Panc1 (cell line): ENCODE data around the gene SHOX. TPM values are rescaled to one million over a fixed set of nuclear protein-coding genes. Genes with fewer than 3 reads are reported as not detected.

Experiments used
- ATAC-seq: fragments of 200-7000 bp; cut with Tn5 transposase; 2 replicates; pipeline ENCODE4 v1.9.1; 2020; ENCODE audit warnings: mild to moderate bottlenecking, moderate library complexity
- BruUV-seq: library from RNA; stranded (reverse); fragments of 400-500 nt; replicated peaks from 2 replicates; lab custom pipeline; 2021; lab: Mats Ljungman, UMichigan
- CTCF ChIA-PET: fragments of 300-600 bp; sonication (Branson Sonifier 250); formaldehyde crosslinking; loops from one replicate; lab custom pipeline; 2022; ENCODE audit warnings: antibody characterized with exemption; lab: Charles Lee
- POLR2A ChIA-PET: fragments of 300-600 bp; sonication (Branson Sonifier 250); formaldehyde crosslinking; loops from one replicate; lab custom pipeline; 2022; ENCODE audit warnings: antibody characterized with exemption; lab: Charles Lee
- DNase-seq: peaks from one replicate; pipeline ENCODE4 v3.0.0-alpha.2; 2010; ENCODE audit warnings: low read depth, low spot score
- H3K27ac ChIP-seq: 2 replicates; pipeline ENCODE4 v1.5.1; 2011; ENCODE audit warnings: mild to moderate bottlenecking, low read length, inconsistent platforms
- H3K27me3 ChIP-seq: fragments of 200-500 bp; sonication (Bioruptor generic); 2 replicates; pipeline ENCODE4 v1.6.0; 2014; ENCODE audit warnings: low read length, inconsistent platforms; ENCODE audit not compliant: control insufficient read depth, insufficient read depth
- H3K36me3 ChIP-seq: fragments of 200-500 bp; sonication (Bioruptor generic); 2 replicates; pipeline ENCODE4 v1.5.1; 2014; ENCODE audit warnings: inconsistent platforms, mild to moderate bottlenecking, low read length, moderate library complexity; ENCODE audit not compliant: control insufficient read depth, insufficient read depth
- H3K4me1 ChIP-seq: 2 replicates; pipeline ENCODE4 v1.5.1; 2011; ENCODE audit warnings: inconsistent platforms, mild to moderate bottlenecking, low read length, moderate library complexity; ENCODE audit not compliant: control insufficient read depth, insufficient read depth
- H3K4me3 ChIP-seq, 2 experiments: 2 replicates each; pipeline ENCODE4 v1.5.1; 2011 to 2012; ENCODE audit warnings: low read depth in 2 of 2, low read length in 2 of 2, mild to moderate bottlenecking in 2 of 2, inconsistent platforms in 1 of 2, moderate library complexity in 1 of 2
- H3K9me3 ChIP-seq: fragments of 200-500 bp; sonication (Bioruptor generic); 2 replicates; pipeline ENCODE4 v1.5.1; 2014; ENCODE audit warnings: low read depth, mild to moderate bottlenecking, inconsistent platforms, low read length, moderate library complexity; ENCODE audit not compliant: control insufficient read depth, insufficient read depth
- CTCF ChIP-seq: fragments of 450-650 bp; IDR thresholded peaks from 2 replicates; pipeline ENCODE4 v1.5.1; 2017; ENCODE audit warnings: mild to moderate bottlenecking
- POLR2AphosphoS5 ChIP-seq: IDR thresholded peaks from 2 replicates; pipeline ENCODE4 v1.6.1; 2012; ENCODE audit warnings: mild to moderate bottlenecking, low read depth, low read length, moderate library complexity
- REST ChIP-seq, 2 experiments: IDR thresholded peaks; 2 replicates each; pipeline ENCODE4 v1.6.1; 2011 to 2012; ENCODE audit warnings: low read depth in 2 of 2, control low read depth in 1 of 2, low read length in 1 of 2, mild to moderate bottlenecking in 1 of 2, moderate library complexity in 1 of 2; ENCODE audit not compliant: insufficient read depth in 1 of 2
- SIN3A ChIP-seq: IDR thresholded peaks from 2 replicates; pipeline ENCODE4 v1.6.1; 2012; ENCODE audit warnings: low read depth, mild to moderate bottlenecking, low read length, moderate library complexity, borderline replicate concordance; ENCODE audit not compliant: insufficient read depth
- TCF7L2 ChIP-seq: IDR thresholded peaks from 2 replicates; pipeline ENCODE4 v1.6.1; 2011; ENCODE audit warnings: mild to moderate bottlenecking, low read depth, low read length, inconsistent platforms
- in situ Hi-C: cut with HindIII; loops from 2 replicates; pipeline ENCODE4 v1.10.0; 2016; ENCODE audit warnings: low sequenced_read_pairs, low pct_unique_long_range_greater_than_20kb
- intact Hi-C: fragments of 100-400 bp; cut with micrococcal nuclease; formaldehyde crosslinking; loops from one replicate; pipeline ENCODE4 v1.10.0; 2022; ENCODE audit not compliant: unreplicated experiment
- total RNA-seq: library from RNA; stranded (reverse); gene quantifications from one replicate; pipeline ENCODE4 v1.2.1, GENCODE V29; 2021; ENCODE audit not compliant: unreplicated experiment

The SHOX gene
- total RNA-seq, 1 experiment from 2014 or later, result not detected

- intact Hi-C loops, result no loop called here
- CTCF ChIA-PET, result no interaction called here
- Histone ChIP-seq H3K4me1 (no peaks in the 10 kb centered on the region), H3K4me3 (no peak overlapping the region), H3K9me3 (no peaks in the 10 kb centered on the region), H3K27me3 (no peaks in the 10 kb centered on the region), H3K27ac (no peak overlapping the region), H3K36me3 (no peaks in the 10 kb centered on the region)
- TF ChIP-seq SIN3A (no peak), REST (IDR thresholded peaks at IDR 0.05; ENCODE audit: insufficient read depth in 1 of 2, low read depth in 2 of 2, low read length in 1 of 2) (no peak), TCF7L2 (no peak), CTCF (no peak), POLR2AphosphoS5 (no peak)
- no TSS peak for BruUV-seq
- ATAC-seq, result no peak
- POLR2A ChIA-PET, result no interaction called here
- in situ Hi-C loops, result no loop called here
- no peak for DNase-seq
Observed at GRCh38 chrX:703466-703865, 72.9 kb downstream of the SHOX start.

- BruUV-seq, result no TSS peak
- ATAC-seq, result no peak
Observed at GRCh38 chrX:703866-704265, 73.3 kb downstream of the SHOX start.

More at GRCh38 chrX:703866-704265, 73.3 kb downstream of the SHOX start:
- Histone ChIP-seq H3K27me3 (no peaks in the 10 kb centered on the region), H3K36me3 (no peaks in the 10 kb centered on the region), H3K4me3 (no peak overlapping the region), H3K9me3 (no peaks in the 10 kb centered on the region), H3K27ac (no peak overlapping the region), H3K4me1 (no peaks in the 10 kb centered on the region)
- intact Hi-C loops (no loop called here), in situ Hi-C loops (no loop called here)
- ChIA-PET POLR2A (no interaction called here), CTCF (no interaction called here)
- no peak for TF ChIP-seq REST (IDR thresholded peaks at IDR 0.05; ENCODE audit: insufficient read depth in 1 of 2, low read depth in 2 of 2, low read length in 1 of 2)
- no peak for TF ChIP-seq TCF7L2
- TF ChIP-seq POLR2AphosphoS5, result no peak
- no peak for TF ChIP-seq SIN3A
- TF ChIP-seq CTCF, result no peak
- DNase-seq, result no peak

Other genes with a start within 250 kb of the SHOX start
- 19.2 TPM for gene PPP2R3B, start 243.9 kb upstream of the SHOX start, total RNA-seq